ENCODE measurements around the gene COMMD7.

COMMD7 gene

DNA sequence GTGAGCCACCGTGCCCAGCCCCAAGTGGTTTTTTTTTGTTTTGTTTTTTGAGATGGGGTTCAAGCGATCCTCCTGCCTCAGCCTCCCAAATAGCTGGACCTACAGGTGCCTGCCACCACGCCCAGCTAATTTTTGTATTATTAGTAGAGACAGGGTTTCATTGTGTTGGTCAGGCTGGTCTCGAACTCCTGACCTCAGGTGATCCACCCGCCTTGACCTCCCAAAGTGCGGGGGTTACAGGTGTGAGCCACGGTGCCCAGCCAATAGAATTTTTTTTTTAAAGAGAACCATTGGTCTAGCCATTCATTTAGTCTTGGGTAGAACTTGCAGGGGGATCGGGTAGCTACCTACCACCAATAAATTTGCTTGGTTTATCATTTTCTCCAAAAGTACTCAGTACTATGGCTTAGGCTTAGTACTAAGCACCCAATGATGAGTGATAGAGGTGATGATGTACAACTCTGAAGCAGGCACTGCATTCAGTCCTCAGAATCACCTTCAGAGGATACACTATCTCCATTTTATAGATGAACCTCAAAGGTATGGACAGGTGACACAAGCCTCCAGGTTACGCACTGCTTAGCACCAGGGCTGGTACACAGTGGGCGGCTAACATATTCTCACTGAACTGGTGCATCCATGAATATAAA lies 56.6 kb downstream of the COMMD7 start:
- H3K27ac ChIP-seq, result no peak overlapping the region
- TF ChIP-seq, protein P1, sequence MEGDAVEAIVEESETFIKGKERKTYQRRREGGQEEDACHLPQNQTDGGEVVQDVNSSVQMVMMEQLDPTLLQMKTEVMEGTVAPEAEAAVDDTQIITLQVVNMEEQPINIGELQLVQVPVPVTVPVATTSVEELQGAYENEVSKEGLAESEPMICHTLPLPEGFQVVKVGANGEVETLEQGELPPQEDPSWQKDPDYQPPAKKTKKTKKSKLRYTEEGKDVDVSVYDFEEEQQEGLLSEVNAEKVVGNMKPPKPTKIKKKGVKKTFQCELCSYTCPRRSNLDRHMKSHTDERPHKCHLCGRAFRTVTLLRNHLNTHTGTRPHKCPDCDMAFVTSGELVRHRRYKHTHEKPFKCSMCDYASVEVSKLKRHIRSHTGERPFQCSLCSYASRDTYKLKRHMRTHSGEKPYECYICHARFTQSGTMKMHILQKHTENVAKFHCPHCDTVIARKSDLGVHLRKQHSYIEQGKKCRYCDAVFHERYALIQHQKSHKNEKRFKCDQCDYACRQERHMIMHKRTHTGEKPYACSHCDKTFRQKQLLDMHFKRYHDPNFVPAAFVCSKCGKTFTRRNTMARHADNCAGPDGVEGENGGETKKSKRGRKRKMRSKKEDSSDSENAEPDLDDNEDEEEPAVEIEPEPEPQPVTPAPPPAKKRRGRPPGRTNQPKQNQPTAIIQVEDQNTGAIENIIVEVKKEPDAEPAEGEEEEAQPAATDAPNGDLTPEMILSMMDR (IDR thresholded peaks at IDR 0.05), result no peak
- no peak for TF ChIP-seq ZFX (IDR thresholded peaks at IDR 0.05; ENCODE audit: borderline replicate concordance)

DNA sequence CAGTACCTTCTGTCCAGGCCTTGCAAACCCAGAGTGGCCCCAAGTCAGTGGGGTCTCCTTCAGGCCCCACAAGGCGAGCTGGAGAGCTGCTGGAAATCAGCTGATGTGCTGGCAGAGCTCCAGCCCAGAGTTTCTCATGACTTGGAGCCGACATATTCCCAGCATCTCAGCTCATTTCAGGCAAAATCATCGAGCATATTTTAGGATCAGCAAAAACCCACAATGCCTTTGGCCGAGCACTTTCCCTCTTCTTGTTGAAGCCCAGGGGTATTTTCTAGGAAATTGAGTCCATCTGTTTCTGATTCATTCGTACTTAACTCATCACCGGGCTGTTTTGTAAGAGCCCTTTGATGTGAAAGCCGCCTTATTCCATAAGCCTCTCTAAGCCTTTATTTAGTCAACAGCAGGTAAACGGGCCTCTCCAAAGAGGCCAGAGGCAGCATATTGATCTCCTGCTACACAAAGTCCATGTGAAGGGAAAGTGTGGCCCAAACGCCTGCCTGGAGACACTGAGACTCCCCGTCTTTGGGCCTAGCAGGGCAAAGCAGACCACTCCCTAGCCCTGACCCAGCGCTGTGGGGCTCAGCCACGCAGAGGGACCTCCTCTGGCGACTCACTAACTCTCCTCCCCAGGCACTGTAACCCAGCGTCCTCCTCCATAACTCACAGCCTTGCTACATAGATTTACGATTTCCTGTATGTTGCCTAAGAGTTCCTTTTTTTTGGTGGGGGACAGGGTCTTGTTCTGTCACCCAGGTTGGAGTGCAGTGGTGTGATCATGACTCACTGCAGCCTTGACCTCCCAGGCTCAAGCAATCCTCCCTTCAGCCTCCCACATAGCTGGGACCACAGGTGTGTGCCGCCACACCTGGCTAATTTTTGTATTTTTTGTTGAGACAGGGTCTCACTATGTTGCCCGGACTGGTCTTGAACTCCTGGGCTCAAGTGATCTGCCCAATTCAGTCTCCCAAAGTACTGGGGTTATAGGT lies 57.4 kb downstream of the COMMD7 start:
- no peak overlapping the region for H3K27ac ChIP-seq
- TF ChIP-seq, protein P1 (IDR thresholded peaks at IDR 0.05), result no peak
- TF ChIP-seq ZFX (IDR thresholded peaks at IDR 0.05; ENCODE audit: borderline replicate concordance), result no peak

DNA sequence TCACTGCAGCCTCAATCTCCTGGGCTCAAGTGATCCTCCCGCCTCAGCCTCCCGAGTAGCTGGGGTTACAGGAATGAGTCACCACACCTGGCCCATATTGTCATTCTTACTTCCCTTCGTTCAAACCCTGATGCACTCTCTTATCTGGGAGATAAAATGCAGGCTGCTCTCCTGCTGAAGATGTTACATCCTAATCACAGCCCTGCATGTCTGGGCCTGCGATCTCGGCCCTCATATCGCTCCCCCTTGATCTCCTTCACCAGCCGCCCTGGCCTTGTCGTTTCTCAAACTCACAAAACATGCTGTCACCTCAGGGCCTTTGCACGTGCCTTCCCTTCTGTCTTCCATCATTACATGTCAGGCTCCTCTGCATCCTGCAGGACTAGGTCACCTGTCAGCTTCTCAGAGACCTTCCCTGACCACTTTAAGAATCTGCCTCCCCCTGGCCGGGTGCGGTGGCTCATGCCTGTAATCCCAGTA lies 60.7 kb downstream of the COMMD7 start:
- TF ChIP-seq, protein P1 (IDR thresholded peaks at IDR 0.05), result no peak
- TF ChIP-seq ZFX (IDR thresholded peaks at IDR 0.05; ENCODE audit: borderline replicate concordance), result no peak

DNA sequence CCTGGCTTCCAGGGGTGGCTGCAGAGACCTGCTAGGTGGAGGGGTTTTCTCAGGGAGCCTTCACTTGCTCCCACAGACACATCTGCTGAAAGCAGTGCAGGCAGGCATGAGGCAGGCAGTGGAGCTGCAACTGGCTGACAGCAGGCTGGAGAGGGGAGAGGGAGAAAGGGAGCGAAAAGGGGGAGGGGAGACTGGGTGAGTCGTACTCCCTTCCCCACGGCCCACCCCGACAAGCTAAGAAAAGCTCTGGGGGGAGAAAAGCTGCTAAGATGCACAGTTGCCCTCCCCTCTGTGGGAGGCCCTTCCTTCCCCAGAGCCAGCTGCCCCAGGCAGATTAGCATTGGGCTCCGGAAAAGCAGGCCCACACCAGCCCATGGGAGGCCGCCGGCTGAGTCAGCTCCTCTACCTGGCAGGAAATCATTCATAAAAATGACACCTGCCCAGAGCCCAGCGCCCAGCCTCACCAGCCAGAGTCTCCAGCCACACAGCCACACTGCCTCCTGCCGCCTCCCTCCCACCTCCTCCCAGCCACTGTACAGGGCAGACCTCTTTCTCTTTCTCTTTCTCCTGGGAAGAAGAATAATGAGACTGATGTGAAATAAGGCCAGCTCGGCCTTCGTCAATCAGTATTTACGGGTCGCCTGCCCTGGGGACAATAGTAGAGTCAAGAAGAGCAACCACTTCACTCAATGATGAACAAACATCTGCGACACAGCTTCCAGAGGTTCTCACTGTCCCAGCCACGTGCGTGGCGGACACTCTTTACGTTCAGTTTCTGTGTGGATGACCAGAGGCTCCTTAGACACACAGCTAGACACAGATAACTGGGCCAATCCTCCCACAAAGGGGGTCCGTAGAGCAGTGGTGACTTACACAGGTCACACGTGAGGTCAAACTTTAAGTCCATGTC lies 61.8 kb downstream of the COMMD7 start:
- H3K27ac ChIP-seq, result no peak overlapping the region
- no peak for TF ChIP-seq ZFX (IDR thresholded peaks at IDR 0.05; ENCODE audit: borderline replicate concordance)
- TF ChIP-seq, protein P1 (IDR thresholded peaks at IDR 0.05), result no peak

More for the DNA sequence above, 60.7 kb downstream of the COMMD7 start:
- H3K27ac ChIP-seq, result no peak overlapping the region

DNA sequence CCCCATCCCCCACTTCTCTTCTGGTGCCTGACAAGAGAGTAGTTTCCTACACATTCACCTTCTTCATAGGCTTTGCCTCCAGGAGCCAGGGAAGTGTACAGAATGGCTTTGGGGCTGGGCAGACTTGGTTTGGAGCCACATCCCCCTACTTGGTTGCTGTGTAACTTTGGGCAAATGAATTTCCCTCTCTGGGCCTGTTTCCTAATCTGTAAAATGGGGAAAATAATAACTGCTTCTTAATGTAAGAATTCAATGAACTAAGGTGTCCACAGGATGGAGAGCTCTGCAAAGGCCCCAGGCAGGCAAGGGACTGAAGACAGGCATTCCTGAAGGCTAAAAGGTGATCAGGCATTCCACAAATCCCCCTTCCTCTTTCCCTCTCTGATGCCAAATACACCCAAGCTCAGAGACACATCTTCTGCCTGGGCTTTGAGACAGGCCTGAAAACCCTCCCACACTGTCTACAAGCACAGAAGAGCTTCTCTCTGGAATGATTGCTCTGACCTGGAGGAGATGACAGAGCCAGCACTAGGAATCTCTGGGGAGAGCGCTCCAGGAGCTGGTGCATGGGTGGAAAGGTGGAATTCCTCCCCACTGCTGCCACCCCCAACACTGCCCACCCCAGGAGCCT lies 62.6 kb downstream of the COMMD7 start:
- TF ChIP-seq ZFX (IDR thresholded peaks at IDR 0.05; ENCODE audit: borderline replicate concordance), result no peak
- TF ChIP-seq, protein P1 (IDR thresholded peaks at IDR 0.05), result no peak
- H3K27ac ChIP-seq, result no peak overlapping the region

DNA sequence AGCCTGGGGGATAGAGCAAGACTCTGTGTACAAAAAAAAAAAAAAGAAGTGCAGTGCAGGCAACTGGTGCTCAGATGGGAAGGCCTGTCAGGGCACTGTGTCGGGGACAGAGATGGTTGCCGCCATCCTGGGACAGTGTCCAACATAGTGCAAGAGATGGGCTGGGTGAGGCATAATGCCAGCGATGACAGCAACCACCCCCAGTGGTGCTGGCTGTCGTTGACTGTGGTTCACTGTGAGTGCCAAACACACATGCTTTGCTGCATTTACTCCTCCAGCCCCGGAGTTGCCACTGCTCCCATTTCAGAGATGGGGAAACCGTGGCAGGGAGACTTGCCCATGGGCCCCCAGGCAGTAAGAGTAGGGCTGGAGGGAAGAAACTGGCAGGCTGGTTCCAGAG lies 64.3 kb downstream of the COMMD7 start:
- no peak overlapping the region for H3K27ac ChIP-seq
- TF ChIP-seq, protein P1 (IDR thresholded peaks at IDR 0.05), result no peak
- TF ChIP-seq ZFX (IDR thresholded peaks at IDR 0.05; ENCODE audit: borderline replicate concordance), result no peak
